ENCODE results near the gene WNT3A. TPM values are rescaled to one million over a fixed set of nuclear protein-coding genes. Genes with fewer than 3 reads are reported as not detected.

Gene WNT3A
- total and polyA plus RNA-seq, 2 of the 4 experiments (the other 2 are of a cell fraction), result not detected

DNA sequence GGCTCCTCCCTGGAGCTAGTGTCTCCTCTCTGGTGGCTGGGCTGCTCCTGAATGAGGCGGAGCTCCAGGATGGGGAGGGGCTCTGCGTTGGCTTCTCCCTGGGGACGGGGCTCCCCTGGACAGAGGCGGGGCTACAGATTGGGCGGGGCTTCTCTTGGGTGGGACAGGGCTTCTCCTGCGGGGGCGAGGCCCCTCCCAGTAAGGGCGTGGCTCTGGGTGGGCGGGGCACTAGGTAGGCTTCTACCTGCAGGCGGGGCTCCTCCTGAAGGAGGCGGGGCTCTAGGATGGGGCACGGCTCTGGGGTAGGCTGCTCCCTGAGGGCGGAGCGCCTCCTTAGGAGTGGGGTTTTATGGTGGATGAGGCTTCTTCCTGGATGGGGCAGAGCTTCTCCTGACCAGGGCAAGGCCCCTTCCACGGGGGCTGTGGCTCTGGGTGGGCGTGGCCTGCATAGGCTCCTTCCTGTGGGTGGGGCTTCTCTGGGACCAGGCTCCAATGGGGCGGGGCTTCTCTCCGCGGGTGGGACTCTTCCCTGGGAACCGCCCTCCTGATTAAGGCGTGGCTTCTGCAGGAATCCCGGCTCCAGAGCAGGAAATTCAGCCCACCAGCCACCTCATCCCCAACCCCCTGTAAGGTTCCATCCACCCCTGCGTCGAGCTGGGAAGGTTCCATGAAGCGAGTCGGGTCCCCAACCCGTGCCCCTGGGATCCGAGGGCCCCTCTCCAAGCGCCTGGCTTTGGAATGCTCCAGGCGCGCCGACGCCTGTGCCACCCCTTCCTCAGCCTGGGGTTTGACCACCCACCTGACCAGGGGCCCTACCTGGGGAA, 53.0 kb downstream of the WNT3A start:
- 0% methylated on average over 7 of the region's 33 CpGs; no CpG with 5 or more reads in 1 of the 2 experiments for WGBS, 2 experiments (ENCODE audit: extremely low coverage in 2 of 2, insufficient read length in 1 of 2)
- no peak overlapping the region for H3K14ac ChIP-seq (replicated peaks; ENCODE audit: low read depth, low read length)
- peaks cover 2% of the 10 kb centered on the region; the same call in 1 of the 2 replicates for H3K4me1 ChIP-seq (ENCODE audit: control insufficient read depth, insufficient read depth, low read length)
- peak overlapping the region; percentile 53; the same call in 1 of the 2 replicates for H3K4me2 ChIP-seq (ENCODE audit: low read depth, low read length)
- no peak overlapping the region for H3K18ac ChIP-seq (ENCODE audit: low read depth, low read length)
- intact Hi-C loops (cut with micrococcal nuclease) (no loop called here), in situ Hi-C loops (cut with MboI; ENCODE audit: low sequenced_read_pairs) (no loop called here), dilution Hi-C loops (cut with HindIII; ENCODE audit: low sequenced_read_pairs, unreplicated experiment) (no loop called here)
- H3K9me1 ChIP-seq (ENCODE audit: insufficient read depth, low read length), result no peaks in the 10 kb centered on the region
- peaks cover 38% of the 10 kb centered on the region for H3K27me3 ChIP-seq (ENCODE audit: control insufficient read depth, insufficient read depth, low read length)
- no peak overlapping the region for H2BK15ac ChIP-seq (ENCODE audit: low read depth, low read length)
- no peak overlapping the region for H3K27ac ChIP-seq (ENCODE audit: insufficient read depth, low read length)
- H3K9me3 ChIP-seq (ENCODE audit: control insufficient read depth, insufficient read depth, low read length), result peaks cover 13% of the 10 kb centered on the region; the same call in 1 of the 2 replicates
- no peak overlapping the region for H3K9ac ChIP-seq (ENCODE audit: low read depth, low read length)
- peak overlapping the region; percentile 69 for H2AFZ ChIP-seq (replicated peaks; ENCODE audit: low read length, poor library complexity)
- H4K20me1 ChIP-seq (ENCODE audit: insufficient read depth, low read length), result no peaks in the 10 kb centered on the region
- ATAC-seq (ENCODE audit: low read depth), result peak; percentile 55
- no peak overlapping the region; the same call in 1 of the 2 replicates for H3K4me3 ChIP-seq (ENCODE audit: insufficient read depth, low read depth, low read length)
- DNase-seq, result no peak
- ChIA-PET POLR2A (ENCODE audit: unreplicated experiment) (no interaction called here), CTCF (no interaction called here)
- H4K91ac ChIP-seq (ENCODE audit: insufficient read depth, low read depth, low read length), result no peak overlapping the region
- H3K4ac ChIP-seq (ENCODE audit: low read depth, low read length), result no peak overlapping the region
- no peak overlapping the region for H2BK20ac ChIP-seq (ENCODE audit: low read depth, low read length)
- no peak overlapping the region for H2BK5ac ChIP-seq (ENCODE audit: low read depth, low read length, poor library complexity, severe bottlenecking)
- H4K5ac ChIP-seq (ENCODE audit: low read depth, low read length), result no peak overlapping the region
- no peak overlapping the region for H4K8ac ChIP-seq (ENCODE audit: low read depth in 2 of 2, low read length in 2 of 2)
- H2BK120ac ChIP-seq (ENCODE audit: low read depth, low read length), result no peak overlapping the region
- no peak overlapping the region for H2AK5ac ChIP-seq (ENCODE audit: low read depth, low read length)
- no peak overlapping the region for H3K56ac ChIP-seq (ENCODE audit: extremely low read depth, insufficient read depth, low read length)
- no TSS peak for BruUV-seq (replicated peaks)
- peak overlapping the region; percentile 65 for H2AK9ac ChIP-seq (replicated peaks; ENCODE audit: low read depth, low read length, poor library complexity)
- no peak overlapping the region for H3K23ac ChIP-seq (ENCODE audit: low read depth, low read length)
- H3K36me3 ChIP-seq (ENCODE audit: control insufficient read depth, insufficient read depth, low read length), result no peaks in the 10 kb centered on the region
- H3K79me1 ChIP-seq (ENCODE audit: low read depth in 1 of 2, low read length in 2 of 2), result no peaks in the 10 kb centered on the region
- TF ChIP-seq, protein P1, sequence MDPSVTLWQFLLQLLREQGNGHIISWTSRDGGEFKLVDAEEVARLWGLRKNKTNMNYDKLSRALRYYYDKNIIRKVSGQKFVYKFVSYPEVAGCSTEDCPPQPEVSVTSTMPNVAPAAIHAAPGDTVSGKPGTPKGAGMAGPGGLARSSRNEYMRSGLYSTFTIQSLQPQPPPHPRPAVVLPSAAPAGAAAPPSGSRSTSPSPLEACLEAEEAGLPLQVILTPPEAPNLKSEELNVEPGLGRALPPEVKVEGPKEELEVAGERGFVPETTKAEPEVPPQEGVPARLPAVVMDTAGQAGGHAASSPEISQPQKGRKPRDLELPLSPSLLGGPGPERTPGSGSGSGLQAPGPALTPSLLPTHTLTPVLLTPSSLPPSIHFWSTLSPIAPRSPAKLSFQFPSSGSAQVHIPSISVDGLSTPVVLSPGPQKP (IDR thresholded peaks at IDR 0.05; ENCODE audit: borderline replicate concordance, low read depth, low read length), result no peak
- no peak for TF ChIP-seq RFX5 (IDR thresholded peaks at IDR 0.05; ENCODE audit: low read depth, low read length)
- TF ChIP-seq MAFK (IDR thresholded peaks at IDR 0.05; ENCODE audit: low read depth, low read length), result no peak
- TF ChIP-seq, protein P2, sequence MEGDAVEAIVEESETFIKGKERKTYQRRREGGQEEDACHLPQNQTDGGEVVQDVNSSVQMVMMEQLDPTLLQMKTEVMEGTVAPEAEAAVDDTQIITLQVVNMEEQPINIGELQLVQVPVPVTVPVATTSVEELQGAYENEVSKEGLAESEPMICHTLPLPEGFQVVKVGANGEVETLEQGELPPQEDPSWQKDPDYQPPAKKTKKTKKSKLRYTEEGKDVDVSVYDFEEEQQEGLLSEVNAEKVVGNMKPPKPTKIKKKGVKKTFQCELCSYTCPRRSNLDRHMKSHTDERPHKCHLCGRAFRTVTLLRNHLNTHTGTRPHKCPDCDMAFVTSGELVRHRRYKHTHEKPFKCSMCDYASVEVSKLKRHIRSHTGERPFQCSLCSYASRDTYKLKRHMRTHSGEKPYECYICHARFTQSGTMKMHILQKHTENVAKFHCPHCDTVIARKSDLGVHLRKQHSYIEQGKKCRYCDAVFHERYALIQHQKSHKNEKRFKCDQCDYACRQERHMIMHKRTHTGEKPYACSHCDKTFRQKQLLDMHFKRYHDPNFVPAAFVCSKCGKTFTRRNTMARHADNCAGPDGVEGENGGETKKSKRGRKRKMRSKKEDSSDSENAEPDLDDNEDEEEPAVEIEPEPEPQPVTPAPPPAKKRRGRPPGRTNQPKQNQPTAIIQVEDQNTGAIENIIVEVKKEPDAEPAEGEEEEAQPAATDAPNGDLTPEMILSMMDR (conservative IDR thresholded peaks at IDR 0.05; ENCODE audit: low read depth, low read length), result no peak
- TF ChIP-seq RCOR1 (IDR thresholded peaks at IDR 0.05; ENCODE audit: insufficient replicate concordance, low read length), result no peak
- TF ChIP-seq MAZ (IDR thresholded peaks at IDR 0.05; ENCODE audit: borderline replicate concordance, low read depth, low read length), result no peak
- no peak for TF ChIP-seq RAD21 (IDR thresholded peaks at IDR 0.05; ENCODE audit: low read length)
- TF ChIP-seq CEBPB (IDR thresholded peaks at IDR 0.05; ENCODE audit: low read depth, low read length), result no peak
- TF ChIP-seq FOS (IDR thresholded peaks at IDR 0.05; ENCODE audit: low read depth, low read length), result no peak
- no peak for TF ChIP-seq SMC3 (IDR thresholded peaks at IDR 0.05; ENCODE audit: low read depth, low read length)
- TF ChIP-seq CHD1 (IDR thresholded peaks at IDR 0.05; ENCODE audit: low read depth, low read length), result no peak
- TF ChIP-seq, protein P3, sequence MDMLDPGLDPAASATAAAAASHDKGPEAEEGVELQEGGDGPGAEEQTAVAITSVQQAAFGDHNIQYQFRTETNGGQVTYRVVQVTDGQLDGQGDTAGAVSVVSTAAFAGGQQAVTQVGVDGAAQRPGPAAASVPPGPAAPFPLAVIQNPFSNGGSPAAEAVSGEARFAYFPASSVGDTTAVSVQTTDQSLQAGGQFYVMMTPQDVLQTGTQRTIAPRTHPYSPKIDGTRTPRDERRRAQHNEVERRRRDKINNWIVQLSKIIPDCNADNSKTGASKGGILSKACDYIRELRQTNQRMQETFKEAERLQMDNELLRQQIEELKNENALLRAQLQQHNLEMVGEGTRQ (IDR thresholded peaks at IDR 0.05; ENCODE audit: low read depth, low read length), result no peak
- TF ChIP-seq BHLHE40 (IDR thresholded peaks at IDR 0.05; ENCODE audit: low read depth, low read length), result no peak
- no peak for TF ChIP-seq POLR2A (IDR thresholded peaks at IDR 0.05; ENCODE audit: low read depth, low read length)
- TF ChIP-seq NFE2L2 (IDR thresholded peaks at IDR 0.05; ENCODE audit: low read depth, low read length), result no peak
